ENCODE measurements around the gene PLA2G6. TPM values are rescaled to one million over a fixed set of nuclear protein-coding genes. Genes with fewer than 3 reads are reported as not detected.

PLA2G6 gene
- total and polyA plus RNA-seq, 2 of the 8 experiments (the other 6 are each of a cell fraction or from before 2014, with no cell fraction given): 13.2 to 21.0 TPM

DNA sequence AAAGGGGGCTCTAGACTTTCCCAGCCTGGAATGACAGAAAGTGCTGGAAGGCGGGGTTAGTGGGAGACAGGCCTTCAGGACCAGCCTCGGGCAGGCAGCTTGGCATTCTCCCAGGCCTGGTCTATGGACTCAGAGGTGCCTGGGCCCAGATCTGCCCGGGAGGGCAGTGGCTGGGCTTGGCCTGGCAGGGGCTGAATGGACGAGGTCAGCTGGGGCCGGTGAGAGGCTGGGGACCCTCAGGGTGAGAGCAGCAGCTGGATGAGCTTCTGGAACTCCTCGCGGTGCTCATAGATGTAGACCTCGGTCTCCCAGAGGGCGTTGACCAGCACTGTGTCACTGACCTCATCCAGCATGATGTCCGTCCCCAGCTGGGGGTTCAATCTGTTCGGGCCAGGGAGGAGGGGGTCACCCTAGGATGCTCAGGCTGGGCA, 69.7 kb downstream of the PLA2G6 start (continued):
- TF ChIP-seq RNF2 (IDR thresholded peaks at IDR 0.05; ENCODE audit: borderline replicate concordance, low read depth, low read length, missing control alignments, poor library complexity, severe bottlenecking) (no peak), SP4 (IDR thresholded peaks at IDR 0.05; ENCODE audit: low read length) (no peak)
